Measurements from ENCODE around the gene SLC39A11. TPM values are rescaled to one million over a fixed set of nuclear protein-coding genes. Genes with fewer than 3 reads are reported as not detected.

The SLC39A11 gene
- total and polyA plus RNA-seq, 2 of the 13 experiments (the other 11 are each of a cell fraction or from before 2014, with no cell fraction given): 17.2 to 31.5 TPM

GRCh38 chr17:72631949-72632684 lies 460.4 kb downstream of the SLC39A11 start (continued):
- peak; percentile 94 for TF ChIP-seq ZNF503 (CRISPR knock-in tag; IDR thresholded peaks at IDR 0.05)
- peak; percentile 96 for TF ChIP-seq PAXIP1 (CRISPR knock-in tag; conservative IDR thresholded peaks at IDR 0.05)
- TF ChIP-seq ZNF556 (CRISPR knock-in tag; IDR thresholded peaks at IDR 0.05; ENCODE audit: borderline replicate concordance): peak; percentile 57; the same call in 1 of the 2 replicates
- 0 out of 2 replicates have a peak, but pooled peaks have one; percentile 32 for TF ChIP-seq ZNF747 (CRISPR knock-in tag; IDR thresholded peaks at IDR 0.05; ENCODE audit: borderline replicate concordance)
- TF ChIP-seq MLX (CRISPR knock-in tag; IDR thresholded peaks at IDR 0.05): peak; percentile 99
- TF ChIP-seq CCAR2 (optimal IDR thresholded peaks at IDR 0.05; ENCODE audit: low read depth, low read length): no peak
- TF ChIP-seq EEA1 (CRISPR knock-in tag; IDR thresholded peaks at IDR 0.05; ENCODE audit: borderline replicate concordance): no peak
- TF ChIP-seq ZSCAN21 (CRISPR knock-in tag; IDR thresholded peaks at IDR 0.05; ENCODE audit: borderline replicate concordance): peak; percentile 66; the same call in 1 of the 2 replicates
- no peak for TF ChIP-seq FIP1L1 (IDR thresholded peaks at IDR 0.05; ENCODE audit: borderline replicate concordance, insufficient read depth, low read depth, low read length)
- TF ChIP-seq ZNF879 (CRISPR knock-in tag; IDR thresholded peaks at IDR 0.05): no peak
- peak; percentile 42; the same call in 1 of the 2 replicates for TF ChIP-seq ZNF24 (IDR thresholded peaks at IDR 0.05)
- no peak for TF ChIP-seq ZBTB42 (CRISPR knock-in tag; IDR thresholded peaks at IDR 0.05)
- TF ChIP-seq, protein P1, sequence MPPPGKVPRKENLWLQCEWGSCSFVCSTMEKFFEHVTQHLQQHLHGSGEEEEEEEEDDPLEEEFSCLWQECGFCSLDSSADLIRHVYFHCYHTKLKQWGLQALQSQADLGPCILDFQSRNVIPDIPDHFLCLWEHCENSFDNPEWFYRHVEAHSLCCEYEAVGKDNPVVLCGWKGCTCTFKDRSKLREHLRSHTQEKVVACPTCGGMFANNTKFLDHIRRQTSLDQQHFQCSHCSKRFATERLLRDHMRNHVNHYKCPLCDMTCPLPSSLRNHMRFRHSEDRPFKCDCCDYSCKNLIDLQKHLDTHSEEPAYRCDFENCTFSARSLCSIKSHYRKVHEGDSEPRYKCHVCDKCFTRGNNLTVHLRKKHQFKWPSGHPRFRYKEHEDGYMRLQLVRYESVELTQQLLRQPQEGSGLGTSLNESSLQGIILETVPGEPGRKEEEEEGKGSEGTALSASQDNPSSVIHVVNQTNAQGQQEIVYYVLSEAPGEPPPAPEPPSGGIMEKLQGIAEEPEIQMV (CRISPR knock-in tag; IDR thresholded peaks at IDR 0.05; ENCODE audit: low read depth): 0 out of 2 replicates have a peak, but pooled peaks have one; percentile 51
- peak; percentile 92 for TF ChIP-seq GFI1 (CRISPR knock-in tag; IDR thresholded peaks at IDR 0.05; ENCODE audit: borderline replicate concordance)
- TF ChIP-seq YY1 (IDR thresholded peaks at IDR 0.05; ENCODE audit: insufficient read depth, insufficient replicate concordance, low read depth, low read length): peak; percentile 58
- TF ChIP-seq XBP1 (CRISPR knock-in tag; IDR thresholded peaks at IDR 0.05): no peak
- TF ChIP-seq ZNF382 (CRISPR knock-in tag; IDR thresholded peaks at IDR 0.05; ENCODE audit: borderline replicate concordance): no peak

Data from HepG2 (cell line).